OCI-M1 (cell line): ENCODE measurements around the gene FAM193B.

Experiments
- DNase-seq: peaks from one replicate; lab custom pipeline; 2025; lab: John Stamatoyannopoulos, UW

Gene FAM193B

GRCh38 chr5:177515580-177515979 is 38.8 kb downstream of the FAM193B start:
- DNase-seq, result no peak

- DNase-seq, result no peak
Measured at GRCh38 chr5:177514541-177514940, 39.8 kb downstream of the FAM193B start.

- DNase-seq, result no peak
Measured at GRCh38 chr5:177513500-177513899, 40.9 kb downstream of the FAM193B start.

GRCh38 chr5:177512736-177513380 is 41.5 kb downstream of the FAM193B start:
- no peak for DNase-seq

- DNase-seq, result no peak
Measured at GRCh38 chr5:177511796-177512675, 42.3 kb downstream of the FAM193B start.

GRCh38 chr5:177511181-177511580 is 43.2 kb downstream of the FAM193B start:
- no peak for DNase-seq

GRCh38 chr5:177510567-177511053 is 43.8 kb downstream of the FAM193B start:
- no peak for DNase-seq

- DNase-seq, result no peak
Measured at GRCh38 chr5:177509991-177510566, 44.3 kb downstream of the FAM193B start.

GRCh38 chr5:177509381-177509951 is 44.9 kb downstream of the FAM193B start, which contains the start of gene DOK3:
DOK3 (minus strand) TSS chr5:177509826; CDS start chr5:177509540, 286 bp downstream.
- DNase-seq, result peak; percentile 62

- peak; percentile 23 for DNase-seq
Measured at GRCh38 chr5:177508837-177509236, 45.5 kb downstream of the FAM193B start.

- DNase-seq, result no peak
Measured at GRCh38 chr5:177508221-177508611, 46.1 kb downstream of the FAM193B start.

- no peak for DNase-seq
Measured at GRCh38 chr5:177507596-177508220, 46.7 kb downstream of the FAM193B start.

GRCh38 chr5:177507165-177507564 is 47.2 kb downstream of the FAM193B start:
- no peak for DNase-seq

GRCh38 chr5:177505075-177505474 is 49.3 kb downstream of the FAM193B start:
- DNase-seq, result no peak

GRCh38 chr5:177504086-177505056 is 50.0 kb downstream of the FAM193B start:
- DNase-seq, result no peak

- DNase-seq, result no peak
Measured at GRCh38 chr5:177503351-177504085, 50.8 kb downstream of the FAM193B start.

GRCh38 chr5:177502886-177503285 is 51.5 kb downstream of the FAM193B start:
- no peak for DNase-seq

- DNase-seq, result no peak
Measured at GRCh38 chr5:177501874-177502678, 52.3 kb downstream of the FAM193B start.
